Glutamatergic neuron (in vitro differentiated cells): ENCODE data around the gene SMCO2. TPM values are rescaled to one million over a fixed set of nuclear protein-coding genes. Genes with fewer than 3 reads are reported as not detected.

Experiments
- DNase-seq: peaks from one replicate; pipeline ENCODE4 v3.0.0; 2022
- H3K27ac Mint-ChIP-seq: one replicate; pipeline ENCODE4 v1.8.0; 2020; ENCODE audit warnings: mild to moderate bottlenecking, mixed read lengths, inconsistent platforms; ENCODE audit not compliant: unreplicated experiment
- H3K27me3 Mint-ChIP-seq: one replicate; pipeline ENCODE4 v1.8.0; 2020; ENCODE audit warnings: mild to moderate bottlenecking, moderate library complexity, mixed read lengths, inconsistent platforms; ENCODE audit not compliant: unreplicated experiment
- H3K36me3 Mint-ChIP-seq: one replicate; pipeline ENCODE4 v1.8.0; 2020; ENCODE audit warnings: mild to moderate bottlenecking, mixed read lengths, inconsistent platforms; ENCODE audit not compliant: unreplicated experiment
- H3K4me1 Mint-ChIP-seq: one replicate; pipeline ENCODE4 v1.8.0; 2020; ENCODE audit warnings: mild to moderate bottlenecking, low read depth, mixed read lengths, inconsistent platforms; ENCODE audit not compliant: unreplicated experiment
- H3K4me3 Mint-ChIP-seq: one replicate; pipeline ENCODE4 v1.8.0; 2020; ENCODE audit warnings: mild to moderate bottlenecking, mixed read lengths, inconsistent platforms; ENCODE audit not compliant: unreplicated experiment
- H3K9me3 Mint-ChIP-seq: one replicate; pipeline ENCODE4 v1.8.0; 2020; ENCODE audit warnings: mild to moderate bottlenecking, moderate library complexity, mixed read lengths, inconsistent platforms; ENCODE audit not compliant: unreplicated experiment
- CTCF ChIP-seq: fragments of 200-600 bp; sonication (generic); IDR thresholded peaks from one replicate; pipeline ENCODE4 v1.5.0; 2021; ENCODE audit not compliant: partially characterized antibody, unreplicated experiment
- total RNA-seq: library from RNA; stranded (reverse); fragmentation: NEBNext Ultra II Directional; extraction: Animal tissue kit (Norgen Biotek cat#: 25700); gene quantifications from one replicate; pipeline ENCODE4 v1.2.1, GENCODE V29; 2021; ENCODE audit not compliant: unreplicated experiment

Gene SMCO2
- total RNA-seq, 1 donor from 2014 or later, result not detected

GRCh38 chr12:27428466-27428865, 18.1 kb upstream of the SMCO2 start:
- Mint-ChIP-seq H3K4me3 (no peak overlapping the region), H3K27ac (no peak overlapping the region), H3K9me3 (peaks cover 1% of the 10 kb centered on the region), H3K4me1 (no peaks in the 10 kb centered on the region), H3K27me3 (no peaks in the 10 kb centered on the region), H3K36me3 (no peaks in the 10 kb centered on the region)
- DNase-seq, result no peak
- TF ChIP-seq CTCF, result no peak

GRCh38 chr12:27429606-27430005, 16.9 kb upstream of the SMCO2 start:
- H3K9me3 Mint-ChIP-seq, result no peaks in the 10 kb centered on the region
- DNase-seq, result no peak
- H3K27me3 Mint-ChIP-seq, result no peaks in the 10 kb centered on the region
- H3K4me3 Mint-ChIP-seq, result no peak overlapping the region
- H3K4me1 Mint-ChIP-seq, result no peaks in the 10 kb centered on the region
- no peak for TF ChIP-seq CTCF
- no peaks in the 10 kb centered on the region for H3K36me3 Mint-ChIP-seq
- H3K27ac Mint-ChIP-seq, result no peak overlapping the region

GRCh38 chr12:27431185-27431584, 15.4 kb upstream of the SMCO2 start:
- Mint-ChIP-seq H3K4me3 (no peak overlapping the region), H3K36me3 (no peaks in the 10 kb centered on the region), H3K9me3 (no peaks in the 10 kb centered on the region), H3K27me3 (no peaks in the 10 kb centered on the region), H3K27ac (no peak overlapping the region), H3K4me1 (no peaks in the 10 kb centered on the region)
- DNase-seq, result no peak
- no peak for TF ChIP-seq CTCF

- Mint-ChIP-seq H3K4me1 (no peaks in the 10 kb centered on the region), H3K9me3 (no peaks in the 10 kb centered on the region), H3K4me3 (no peak overlapping the region), H3K36me3 (peaks cover 4% of the 10 kb centered on the region), H3K27ac (no peak overlapping the region), H3K27me3 (no peaks in the 10 kb centered on the region)
- DNase-seq, result no peak
- peak; percentile 33 for TF ChIP-seq CTCF
Measured at GRCh38 chr12:27434673-27435565, 11.6 kb upstream of the SMCO2 start.

- no peaks in the 10 kb centered on the region for H3K27me3 Mint-ChIP-seq
- no peak overlapping the region for H3K27ac Mint-ChIP-seq
- no peak overlapping the region for H3K4me3 Mint-ChIP-seq
- no peaks in the 10 kb centered on the region for H3K4me1 Mint-ChIP-seq
- H3K9me3 Mint-ChIP-seq, result no peaks in the 10 kb centered on the region
- peaks cover 4% of the 10 kb centered on the region for H3K36me3 Mint-ChIP-seq
- TF ChIP-seq CTCF, result no peak
- DNase-seq, result no peak
Measured at GRCh38 chr12:27436029-27436428, 10.5 kb upstream of the SMCO2 start.
